ENCODE data around the gene POLR1H.
"Not testable (repeated sequence)": the region's sequence is repeated elsewhere in the genome, so short reads cannot be mapped to it uniquely, and the experiment has no call there.

Gene POLR1H

GRCh38 chr6:30025186-30025585, 35.9 kb upstream of the POLR1H start:
- no peaks in the 10 kb centered on the region for H3K36me3 ChIP-seq (ENCODE audit: control insufficient read depth, insufficient read depth, low read length)
- no peak overlapping the region for H3K4me3 ChIP-seq (replicated peaks; ENCODE audit: low read depth, low read length)
- TF ChIP-seq CTCF (IDR thresholded peaks at IDR 0.05; ENCODE audit: insufficient read depth, low read length, poor library complexity, severe bottlenecking) = no peak
- no peak for DNase-seq (ENCODE audit: extremely low read depth, insufficient read length)
- no peaks in the 10 kb centered on the region for H3K27me3 ChIP-seq (replicated peaks; ENCODE audit: control insufficient read depth, insufficient read depth, low read length)

GRCh38 chr6:30029588-30029987, 31.5 kb upstream of the POLR1H start:
- H3K4me3 ChIP-seq (replicated peaks; ENCODE audit: low read depth, low read length) = no peak overlapping the region
- no peak for TF ChIP-seq CTCF (IDR thresholded peaks at IDR 0.05; ENCODE audit: insufficient read depth, low read length, poor library complexity, severe bottlenecking)
- H3K27me3 ChIP-seq (replicated peaks; ENCODE audit: control insufficient read depth, insufficient read depth, low read length) = no peaks in the 10 kb centered on the region
- no peaks in the 10 kb centered on the region for H3K36me3 ChIP-seq (ENCODE audit: control insufficient read depth, insufficient read depth, low read length)
- no peak for DNase-seq (ENCODE audit: extremely low read depth, insufficient read length)

GRCh38 chr6:30031381-30031780, 29.7 kb upstream of the POLR1H start:
- Histone ChIP-seq H3K4me3 (replicated peaks; ENCODE audit: low read depth, low read length) (no peak overlapping the region), H3K36me3 (ENCODE audit: control insufficient read depth, insufficient read depth, low read length) (0 out of 2 replicates have a peak, but pooled peaks cover 1% of the 10 kb centered on the region), H3K27me3 (replicated peaks; ENCODE audit: control insufficient read depth, insufficient read depth, low read length) (no peaks in the 10 kb centered on the region)
- no peak for TF ChIP-seq CTCF (IDR thresholded peaks at IDR 0.05; ENCODE audit: insufficient read depth, low read length, poor library complexity, severe bottlenecking)
- DNase-seq (ENCODE audit: extremely low read depth, insufficient read length) = no peak

GRCh38 chr6:30033440-30033839, 27.6 kb upstream of the POLR1H start:
- H3K27me3 ChIP-seq (replicated peaks; ENCODE audit: control insufficient read depth, insufficient read depth, low read length); H3K4me3 ChIP-seq (replicated peaks; ENCODE audit: low read depth, low read length); H3K36me3 ChIP-seq (ENCODE audit: control insufficient read depth, insufficient read depth, low read length); DNase-seq (ENCODE audit: extremely low read depth, insufficient read length): not testable (repeated sequence)

GRCh38 chr6:30035784-30036183, 25.3 kb upstream of the POLR1H start:
- no peak for DNase-seq (ENCODE audit: extremely low read depth, insufficient read length)
- Histone ChIP-seq H3K27me3 (replicated peaks; ENCODE audit: control insufficient read depth, insufficient read depth, low read length) (no peaks in the 10 kb centered on the region), H3K36me3 (ENCODE audit: control insufficient read depth, insufficient read depth, low read length) (0 out of 2 replicates have a peak, but pooled peaks cover 1% of the 10 kb centered on the region), H3K4me3 (replicated peaks; ENCODE audit: low read depth, low read length) (no peak overlapping the region)
- no peak for TF ChIP-seq CTCF (IDR thresholded peaks at IDR 0.05; ENCODE audit: insufficient read depth, low read length, poor library complexity, severe bottlenecking)

DNA sequence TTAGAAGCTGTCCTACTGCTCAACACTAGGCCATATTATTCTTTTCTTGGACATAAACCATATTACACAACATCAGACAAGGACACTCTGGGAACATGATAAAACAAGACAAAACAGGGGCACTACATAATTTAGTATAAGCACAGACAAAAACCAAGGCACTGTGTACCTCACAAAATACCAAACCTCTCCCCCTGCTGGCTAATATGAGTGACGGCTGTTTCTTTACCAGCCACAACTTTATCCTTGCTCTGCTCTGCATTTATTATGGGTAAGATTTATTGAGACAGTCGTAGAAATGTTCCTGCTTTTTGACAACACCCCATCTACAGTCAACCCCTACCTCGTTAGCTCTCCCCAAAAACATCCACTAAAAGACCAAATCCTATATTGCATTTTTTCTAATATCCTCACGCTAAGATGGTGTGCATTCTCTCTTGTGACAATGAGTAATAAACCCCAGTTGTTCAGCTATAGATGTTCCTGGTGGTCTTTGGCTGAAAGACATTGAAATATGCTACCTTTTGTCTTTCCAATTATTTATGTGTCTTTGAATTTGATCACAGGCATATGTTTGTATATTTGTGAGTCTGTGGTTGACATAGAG, 23.8 kb upstream of the POLR1H start:
- no peaks in the 10 kb centered on the region for H3K27me3 ChIP-seq (replicated peaks; ENCODE audit: control insufficient read depth, insufficient read depth, low read length)
- no peak overlapping the region for H3K4me3 ChIP-seq (replicated peaks; ENCODE audit: low read depth, low read length)
- TF ChIP-seq CTCF (IDR thresholded peaks at IDR 0.05; ENCODE audit: insufficient read depth, low read length, poor library complexity, severe bottlenecking) = peak; percentile 54
- DNase-seq (ENCODE audit: extremely low read depth, insufficient read length) = no peak
- 0 out of 2 replicates have a peak, but pooled peaks cover 1% of the 10 kb centered on the region for H3K36me3 ChIP-seq (ENCODE audit: control insufficient read depth, insufficient read depth, low read length)

Measured in GM06990 (cell line).